ENCODE results near the gene CCL27.

CCL27 gene

DNA sequence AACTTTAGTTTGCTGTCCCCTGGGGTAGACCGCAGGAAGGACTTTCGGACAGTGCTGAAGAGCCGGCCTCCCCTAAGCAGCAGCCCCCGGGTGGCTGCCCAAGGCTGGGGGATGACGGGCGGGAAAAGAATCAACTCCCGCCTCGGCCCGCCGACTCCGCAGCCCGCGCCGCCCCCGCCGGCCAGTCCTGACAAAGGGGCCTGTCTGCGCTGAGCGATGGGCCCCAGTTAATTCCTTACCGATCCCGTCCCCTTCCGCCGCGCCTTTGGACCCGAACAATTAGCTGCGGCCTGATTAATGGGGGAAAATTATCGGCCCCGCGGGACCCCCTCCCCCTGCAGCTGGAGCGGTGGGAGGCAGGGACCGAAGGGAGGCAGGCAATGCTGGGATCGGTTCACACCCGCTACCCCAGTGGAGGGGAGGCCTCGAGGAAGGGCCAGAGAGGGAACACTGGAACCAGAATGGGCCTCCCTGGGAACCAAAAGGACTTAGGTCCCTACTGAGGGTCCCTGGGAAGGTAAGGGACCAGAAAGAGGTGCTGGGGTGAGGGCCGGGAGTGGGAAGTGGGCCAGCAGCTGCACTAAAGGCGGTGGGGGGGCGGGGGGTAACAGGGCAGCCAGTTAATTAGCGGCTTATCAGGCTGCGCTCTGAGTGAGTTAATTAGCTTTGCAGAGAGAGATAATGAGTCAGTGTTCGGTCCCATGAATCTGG, 37.8 kb downstream of the CCL27 start:
- no peak for DNase-seq

- DNase-seq: no peak
Measured at GRCh38 chr9:34623374-34624235, 38.9 kb downstream of the CCL27 start.

DNA sequence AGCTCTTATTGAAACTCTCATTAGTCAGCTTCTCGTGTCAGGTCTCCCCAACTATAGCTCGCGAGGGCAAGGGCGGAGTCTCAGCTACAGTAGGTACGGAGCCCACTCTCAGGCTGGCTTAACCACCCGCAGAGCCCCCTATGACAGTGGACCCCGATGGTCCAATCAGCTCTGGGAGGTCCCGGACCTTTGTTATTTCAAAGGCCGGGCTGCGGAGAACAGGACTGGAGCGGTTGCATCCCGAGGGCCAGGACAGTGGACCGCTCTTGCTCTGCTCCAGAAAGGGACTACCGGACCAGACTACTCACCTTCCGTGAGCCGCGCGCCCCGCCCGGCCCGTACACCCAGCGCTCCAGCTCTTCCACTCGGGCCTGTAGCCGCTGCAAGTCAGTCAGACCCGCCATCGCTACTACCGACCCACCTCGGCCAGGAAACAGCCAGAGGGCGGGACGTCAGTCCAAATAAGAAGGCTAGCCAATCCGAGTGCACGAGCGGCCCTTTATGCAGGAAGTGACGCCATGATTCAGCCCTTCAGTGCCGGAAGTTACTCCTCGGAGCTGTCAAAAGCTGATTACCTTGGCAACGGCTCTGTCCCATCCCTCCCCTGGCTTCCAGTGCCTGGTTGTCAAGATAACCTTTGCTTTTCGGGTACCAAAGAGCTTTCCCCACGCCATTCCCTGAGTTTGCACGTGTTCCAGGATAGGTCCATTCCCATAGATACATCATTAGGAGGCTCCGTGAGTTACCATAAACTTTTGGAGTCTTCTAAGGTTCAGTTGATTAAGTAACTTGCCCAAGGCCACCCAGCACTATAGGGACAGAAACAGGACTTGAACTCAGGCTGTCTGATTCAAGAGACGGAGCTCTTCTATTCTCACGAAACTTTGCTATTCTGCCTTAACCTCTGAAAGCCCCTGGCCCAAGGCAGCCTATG, 42.1 kb downstream of the CCL27 start, which contains the start of gene DCTN3:
TSS of gene DCTN3 (minus strand) at position 435 of the 934 bp plus-strand sequence. CDS start at position 404, 31 bp downstream.
- DNase-seq: peak; percentile 91

DNA sequence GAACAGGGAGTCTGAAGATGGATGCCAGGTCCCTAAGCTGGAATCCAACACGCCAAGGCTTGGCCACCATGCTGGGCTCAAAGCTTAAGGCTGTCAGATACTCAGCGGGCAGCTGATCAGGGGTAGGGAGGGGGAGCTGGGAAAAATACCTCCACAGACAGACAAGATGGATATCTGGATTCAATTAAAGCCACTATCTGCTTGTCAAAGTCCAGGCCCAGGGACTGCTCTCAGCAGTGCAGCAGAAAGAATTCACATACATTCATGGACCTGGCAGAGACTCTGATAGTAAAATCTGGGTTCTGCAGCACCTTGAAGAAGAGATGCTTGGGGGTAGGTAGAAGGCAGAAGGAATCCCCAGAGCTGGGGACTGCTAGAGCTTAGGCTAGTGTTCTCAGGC, 47.3 kb downstream of the CCL27 start:
- no peak for DNase-seq

- peak; percentile 81 for DNase-seq
Measured at GRCh38 chr9:34612788-34613390, 49.6 kb downstream of the CCL27 start.
